ENCODE data around the gene CRB2.

Gene CRB2

DNA sequence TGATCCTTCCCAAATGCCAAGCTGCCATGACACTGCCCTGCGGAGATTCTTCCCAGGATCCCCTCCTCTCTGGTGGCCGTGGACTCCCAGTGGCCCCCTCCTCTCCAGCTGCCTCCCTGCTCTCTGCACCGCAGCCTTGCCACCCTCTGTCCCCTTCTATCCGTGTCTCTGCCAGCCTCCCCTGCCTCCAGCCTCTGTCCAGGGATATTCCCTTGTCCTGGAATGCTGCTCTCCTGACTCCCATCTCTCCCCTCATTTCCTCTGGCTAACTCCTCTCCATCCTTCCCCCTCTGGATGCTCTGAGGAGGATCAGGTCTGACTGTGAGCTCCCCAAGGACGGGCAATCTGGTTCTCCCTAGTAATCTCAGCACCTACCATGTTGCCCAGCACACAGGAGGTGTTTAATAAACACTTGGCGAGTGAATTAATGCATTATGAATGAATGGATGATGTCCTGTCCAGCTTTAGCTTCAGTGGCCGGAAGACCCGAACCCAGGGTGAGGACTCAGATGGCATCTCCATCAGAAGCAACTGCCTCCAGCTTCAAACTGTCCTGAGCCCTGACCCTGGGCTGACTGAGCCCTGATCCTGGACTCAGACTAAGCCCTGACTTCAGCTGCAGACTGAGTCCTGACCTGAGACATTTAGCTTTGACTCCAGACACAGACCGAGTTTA, 7.5 kb upstream of the CRB2 start:
- no peak for DNase-seq

DNA sequence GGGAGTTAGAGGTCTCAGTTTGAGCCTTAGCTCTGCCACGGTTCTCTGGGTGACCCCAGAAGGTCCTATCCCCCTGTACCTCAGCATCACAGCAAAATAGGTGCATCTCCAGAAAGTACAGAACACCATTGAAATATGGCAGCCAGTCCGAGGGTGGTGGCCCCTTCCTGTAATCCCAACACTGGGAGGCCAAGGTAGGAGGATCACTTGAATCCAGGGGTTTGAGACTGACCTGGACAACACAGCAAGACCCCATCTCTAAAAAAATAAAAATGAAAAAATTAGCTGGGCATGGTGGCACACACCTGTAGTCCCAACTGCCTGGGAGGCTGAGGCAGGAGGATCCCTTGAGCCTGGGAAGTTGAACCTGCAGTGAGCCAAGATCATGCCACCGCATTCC, 7.0 kb upstream of the CRB2 start:
- DNase-seq = no peak

DNA sequence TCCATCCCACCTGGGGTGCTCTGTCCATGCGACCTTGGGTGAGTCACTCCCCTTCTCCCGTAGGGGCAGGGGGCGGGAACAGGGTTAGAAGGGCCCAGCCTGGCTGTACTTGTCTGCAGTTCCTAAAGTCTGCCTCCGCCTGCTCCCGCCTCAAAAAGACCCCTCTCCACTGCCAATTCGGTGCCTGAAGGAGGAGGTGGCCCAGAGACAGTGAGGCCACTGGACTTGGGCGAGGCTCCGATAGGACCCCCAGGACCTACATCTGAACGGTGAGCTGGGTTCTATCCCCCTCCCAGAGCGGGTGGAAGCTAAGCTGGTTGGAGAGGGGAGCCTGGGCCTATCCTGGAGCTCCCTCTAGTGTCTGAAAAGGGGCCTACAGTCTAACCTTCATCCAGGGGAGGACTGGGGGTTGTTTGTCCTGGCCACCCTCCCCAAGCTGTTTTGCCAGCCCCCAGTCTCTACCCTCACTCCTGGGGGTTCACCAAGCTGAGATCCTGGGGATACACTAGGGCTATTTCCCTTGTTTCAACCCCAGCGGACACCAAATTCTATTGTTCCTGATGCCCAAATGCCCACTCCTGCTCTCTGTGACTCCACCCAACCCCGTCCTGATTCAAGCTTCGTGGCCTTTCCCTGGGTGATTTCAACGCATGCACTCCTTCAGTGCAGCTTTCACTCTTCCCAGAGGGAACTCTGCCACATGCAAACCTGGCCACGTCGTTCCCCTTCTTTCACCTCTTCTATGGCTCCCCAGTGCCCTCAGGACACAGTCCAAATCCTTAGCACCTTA, 6.1 kb upstream of the CRB2 start:
- peak; percentile 62 for DNase-seq

DNA sequence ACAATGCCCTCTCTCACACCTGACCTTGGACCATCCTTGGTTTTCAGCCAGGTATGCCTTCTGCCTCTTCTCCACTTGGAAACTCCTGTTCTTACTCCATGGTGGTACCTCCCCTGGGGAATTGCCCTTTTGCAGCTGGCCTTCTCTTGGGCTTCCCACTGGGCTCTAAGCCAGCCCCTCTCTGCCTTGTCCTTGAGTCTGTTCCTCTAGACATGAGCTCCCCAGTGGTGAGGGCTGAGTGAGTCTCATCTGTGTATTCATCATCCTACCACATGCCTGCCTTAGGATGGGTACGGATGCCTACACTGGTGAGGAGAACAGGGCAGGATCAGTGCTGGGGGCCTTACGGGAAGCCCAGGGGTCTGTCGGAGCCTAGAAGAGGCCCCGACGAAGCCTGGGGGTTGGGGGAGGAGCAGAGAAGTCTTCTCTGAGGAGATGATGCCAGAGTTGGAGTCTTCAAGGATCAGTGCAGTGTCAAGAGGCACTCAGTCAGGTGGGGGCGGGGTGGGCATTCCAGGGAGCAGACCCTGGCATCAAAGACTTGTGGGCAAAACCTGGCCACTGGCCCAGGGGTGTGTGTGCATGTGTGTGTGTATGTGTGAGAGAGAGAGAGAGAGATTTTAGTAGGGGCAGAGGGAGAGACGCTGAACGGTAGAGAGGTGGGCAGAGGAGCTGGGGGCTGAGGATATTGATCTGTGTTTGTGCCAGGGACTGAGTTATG, 5.2 kb upstream of the CRB2 start:
- DNase-seq = no peak

DNA sequence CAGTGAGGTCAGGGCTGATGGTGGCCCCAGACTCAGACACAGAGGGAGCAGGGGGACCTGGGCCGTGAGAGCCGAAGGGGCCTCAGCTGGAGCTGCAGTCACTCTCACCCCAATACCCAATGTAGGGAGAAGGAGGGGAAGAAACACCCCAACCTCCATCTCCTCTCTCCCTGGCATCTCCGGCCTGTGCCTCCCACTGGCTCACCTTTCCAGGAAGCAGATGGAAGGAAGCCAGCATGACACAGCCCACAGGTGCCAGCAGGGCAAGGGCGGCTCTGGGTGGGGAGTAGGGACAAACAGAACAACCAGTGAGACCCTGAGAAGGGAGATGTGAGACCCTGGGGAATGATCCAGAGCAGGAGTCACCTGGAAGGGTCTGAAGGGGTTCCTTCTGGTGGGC, 3.0 kb upstream of the CRB2 start:
- no peak for DNase-seq

DNA sequence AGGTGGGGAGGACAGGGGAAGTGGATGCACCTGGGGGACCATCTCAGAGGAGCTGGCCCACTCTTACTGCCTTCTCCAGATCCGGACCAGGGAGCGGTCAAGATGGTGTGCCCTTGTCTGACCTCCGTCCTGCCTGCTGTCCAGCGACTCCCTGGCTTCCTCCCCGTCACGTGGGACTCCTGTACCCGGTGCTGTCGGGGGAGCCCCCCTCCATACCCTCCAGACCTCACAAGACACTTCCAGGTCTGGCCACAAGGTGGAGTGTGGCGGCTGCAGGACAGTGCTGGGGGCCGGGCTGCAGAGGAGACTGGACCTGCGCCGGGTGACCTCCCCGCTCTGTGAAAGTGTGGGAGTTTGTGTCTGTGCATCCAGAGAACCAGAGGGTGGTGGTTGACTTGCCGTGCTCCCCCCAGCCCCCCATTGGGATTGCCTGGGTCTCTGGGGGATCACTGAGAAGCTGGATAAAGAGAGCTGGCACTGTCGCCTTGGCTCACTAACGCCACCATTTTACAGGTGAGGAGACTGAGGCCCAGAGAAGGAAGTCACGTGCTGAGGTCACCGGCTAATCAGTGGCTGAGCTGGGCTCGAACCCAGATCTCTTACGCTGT, 1.9 kb upstream of the CRB2 start:
- DNase-seq = peak; percentile 60

DNA sequence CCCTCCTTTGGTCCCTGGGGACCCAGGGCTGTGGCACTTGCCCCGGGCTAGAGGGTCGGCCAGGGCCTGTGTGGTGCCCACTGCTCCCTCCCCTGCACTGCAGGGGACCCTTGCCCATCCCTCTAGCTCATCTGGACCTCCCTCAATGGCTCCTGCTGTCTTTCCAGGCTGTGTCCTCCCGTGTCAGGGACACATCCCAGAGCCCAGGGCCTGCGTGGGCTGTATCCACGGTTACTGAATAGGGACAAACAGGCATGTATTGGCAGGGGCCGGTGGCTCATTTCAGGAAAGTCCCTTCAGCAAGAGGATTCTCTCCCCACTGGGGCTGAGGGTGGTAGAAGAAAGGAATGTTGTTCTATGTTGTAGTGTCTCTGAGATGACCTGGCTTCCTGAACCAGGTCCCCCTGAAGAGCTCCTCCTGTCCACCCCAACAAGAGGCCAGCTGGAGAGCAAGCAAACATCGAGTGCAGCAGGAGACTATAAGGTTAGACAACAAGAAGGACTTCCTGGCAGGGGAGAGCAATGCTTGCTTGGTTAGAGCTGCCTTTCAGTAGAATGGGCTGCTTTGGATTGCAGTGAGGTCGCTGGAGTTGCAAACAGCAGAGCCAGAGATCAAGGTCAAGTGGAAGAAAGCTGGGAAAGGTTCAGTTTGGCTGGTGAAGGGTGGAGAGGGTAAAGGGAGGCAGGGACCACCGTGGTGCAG, 1.0 kb upstream of the CRB2 start:
- DNase-seq = no peak

DNA sequence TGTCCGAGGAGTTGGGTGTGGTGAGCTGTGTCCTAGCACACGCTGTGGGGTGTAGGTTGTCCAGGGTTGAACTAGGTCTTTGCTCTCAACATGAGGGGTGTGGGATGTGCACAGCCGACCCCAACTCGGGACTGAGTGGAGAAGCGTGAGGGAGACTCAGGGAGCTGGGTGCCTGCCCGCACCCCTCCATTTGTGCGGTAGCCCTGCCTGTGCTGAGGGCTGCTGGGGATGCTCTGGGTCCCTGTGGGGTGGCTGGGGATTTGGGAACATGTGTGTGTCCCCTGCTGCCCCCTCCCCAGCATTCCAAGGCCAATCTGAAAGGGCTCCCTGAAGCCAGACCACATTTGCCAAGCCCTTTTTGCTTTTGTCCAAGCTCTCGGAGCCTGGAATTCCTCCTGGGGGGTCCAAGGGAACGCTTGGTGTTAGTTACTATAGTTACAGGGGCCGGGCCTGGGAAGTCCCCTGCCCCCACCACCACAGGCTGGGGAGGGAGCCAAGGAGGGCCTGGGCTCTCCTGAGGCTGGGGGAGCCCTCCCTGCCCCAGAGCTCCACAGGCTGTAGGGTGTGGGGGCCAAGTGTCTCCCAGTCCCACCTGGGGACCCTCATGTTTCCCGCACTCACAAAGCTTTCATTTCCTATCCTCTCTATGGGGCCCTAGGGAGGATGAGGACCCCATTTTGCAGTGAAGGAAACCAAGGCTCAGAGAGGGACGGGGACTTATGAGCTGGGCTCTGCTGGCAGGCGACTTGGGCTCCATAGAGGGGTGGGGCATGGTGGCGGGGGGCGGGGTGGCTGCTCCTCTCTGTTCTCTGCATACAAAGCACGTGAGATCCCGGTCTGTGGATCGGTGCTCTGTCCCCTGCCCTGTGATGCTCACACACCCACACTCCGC, 1.1 kb downstream of the CRB2 start:
- DNase-seq = no peak

DNA sequence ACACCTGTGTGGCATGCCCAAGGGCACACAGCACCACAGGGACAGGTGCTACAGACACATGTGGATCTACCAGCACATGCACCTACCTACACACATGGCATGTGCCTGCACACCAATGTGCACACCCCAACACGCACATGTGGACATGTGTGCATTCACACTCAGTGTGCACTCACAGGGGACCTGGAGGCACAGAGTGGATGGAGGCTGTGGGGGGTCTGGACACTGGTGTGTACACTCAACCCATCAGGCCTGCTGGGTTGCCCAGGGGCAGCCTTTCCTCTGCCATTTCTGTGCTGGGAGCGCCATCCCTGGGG, 1.7 kb downstream of the CRB2 start:
- no peak for DNase-seq

DNA sequence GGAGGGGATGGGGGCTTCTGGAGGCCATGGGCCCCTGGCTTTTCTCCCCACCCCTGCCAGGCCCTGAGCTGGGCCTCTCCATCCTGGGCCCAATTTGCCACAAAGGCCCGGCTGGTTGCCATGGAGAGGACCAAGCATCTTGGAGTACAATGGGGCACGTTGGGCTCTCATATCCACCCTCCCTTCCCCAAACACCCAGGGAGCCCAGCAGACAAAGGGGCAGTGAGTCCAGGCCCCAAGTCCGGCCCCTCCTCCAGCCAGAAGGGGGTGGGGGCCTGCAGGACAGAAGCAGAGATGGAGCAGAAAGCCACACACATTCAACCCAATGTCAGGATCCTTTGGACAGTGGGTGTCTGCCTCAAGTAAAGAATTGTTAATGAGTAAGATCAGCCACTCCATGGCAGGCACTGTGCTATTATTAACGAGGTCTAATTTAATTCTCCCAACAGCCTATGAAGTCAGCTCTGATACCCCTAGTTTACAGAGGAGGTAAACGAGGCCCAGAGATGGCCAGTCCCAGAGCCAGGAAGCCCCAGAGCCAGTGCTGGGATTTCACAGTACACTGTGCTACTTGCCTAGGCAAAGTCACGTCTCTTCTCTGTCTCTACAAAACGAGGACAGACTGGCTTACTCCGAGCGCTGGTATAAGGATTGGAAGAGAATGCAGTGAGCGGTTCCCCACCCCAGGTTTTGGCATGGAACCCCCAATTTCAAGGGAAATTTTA, 2.3 kb downstream of the CRB2 start:
- no peak for DNase-seq

DNA sequence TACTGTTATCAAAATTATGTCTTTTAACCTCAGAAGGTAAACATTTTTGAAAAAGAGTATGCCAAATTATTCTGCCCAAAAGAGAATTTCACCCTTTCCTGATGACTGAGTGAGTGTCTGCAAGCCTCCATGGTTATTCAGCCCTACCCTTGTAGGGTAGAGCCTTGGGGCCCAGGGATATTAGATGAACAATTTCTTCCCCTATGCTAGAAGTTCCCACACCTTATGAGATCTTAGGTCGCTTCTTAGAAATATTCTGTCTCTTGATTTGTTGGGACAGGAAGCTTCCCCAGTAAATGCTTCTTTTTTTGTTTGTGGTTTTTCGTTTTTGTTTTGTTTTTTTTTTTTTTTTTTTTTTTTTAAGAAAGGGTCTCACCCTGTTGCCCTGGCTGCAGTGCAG, 3.1 kb downstream of the CRB2 start:
- no peak for DNase-seq

DNA sequence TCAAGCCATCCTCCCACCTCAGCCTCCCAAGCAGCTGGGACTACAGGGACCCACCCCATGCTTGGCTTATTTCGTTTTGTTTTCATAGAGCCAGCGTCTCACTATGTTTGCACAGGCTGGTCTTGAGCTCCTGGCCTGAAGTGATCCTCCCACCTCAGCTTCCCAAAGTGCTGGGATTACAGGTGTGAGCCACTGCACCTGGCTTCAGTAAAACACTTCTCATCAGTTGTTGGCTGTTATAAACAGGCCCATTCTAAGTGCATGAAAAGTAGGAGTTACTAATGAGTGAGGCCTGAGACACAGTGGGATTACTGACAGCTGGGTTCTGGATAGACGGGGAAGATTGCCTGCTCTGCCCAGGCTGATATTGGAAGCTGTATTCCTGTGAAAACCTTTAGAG, 3.5 kb downstream of the CRB2 start:
- no peak for DNase-seq

DNA sequence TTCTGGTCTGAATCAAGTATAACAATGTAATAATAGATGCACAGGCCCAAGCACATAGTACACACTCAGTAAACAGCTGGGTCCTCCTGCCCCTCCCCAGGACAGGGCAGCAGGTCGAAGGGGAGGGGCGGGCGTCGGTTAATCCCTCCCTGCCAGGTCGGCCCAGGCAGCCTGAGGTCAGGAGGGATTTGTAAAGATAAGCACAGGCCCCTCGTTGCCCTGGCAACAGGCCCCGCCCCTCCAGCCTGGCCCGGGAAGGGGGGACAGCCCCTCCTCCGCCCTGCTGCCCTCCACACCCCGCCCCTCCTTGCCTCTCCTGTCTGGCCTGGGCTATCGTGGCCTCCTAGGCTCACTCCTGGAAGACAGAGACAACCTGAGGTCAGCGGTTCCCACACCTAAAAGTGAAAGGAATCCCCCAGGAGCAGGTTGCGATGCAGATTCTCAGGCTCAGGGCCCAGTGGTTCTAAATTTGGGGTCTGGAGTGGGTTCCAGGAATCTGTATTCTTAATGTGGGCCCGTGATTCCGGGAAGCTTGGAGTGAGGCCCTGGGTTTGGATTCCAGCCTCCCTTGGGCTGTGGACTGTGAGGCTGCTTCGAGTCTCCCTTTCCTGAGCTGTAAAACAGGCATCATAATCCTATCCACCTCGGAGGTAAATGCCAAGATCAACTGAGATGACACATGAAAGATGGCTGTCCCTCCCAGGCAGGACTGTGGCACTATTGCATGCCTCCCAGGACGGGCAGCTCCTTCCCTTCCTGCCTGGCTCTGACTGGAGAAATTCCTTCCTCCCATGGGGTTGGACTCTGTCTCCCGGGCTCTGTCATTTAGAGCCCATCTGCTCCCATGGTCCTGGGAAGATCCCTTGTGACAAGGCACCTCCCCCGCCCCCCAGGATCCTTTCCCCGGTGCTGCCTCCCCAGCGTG, 4.4 kb downstream of the CRB2 start:
- peak; percentile 17 for DNase-seq

DNA sequence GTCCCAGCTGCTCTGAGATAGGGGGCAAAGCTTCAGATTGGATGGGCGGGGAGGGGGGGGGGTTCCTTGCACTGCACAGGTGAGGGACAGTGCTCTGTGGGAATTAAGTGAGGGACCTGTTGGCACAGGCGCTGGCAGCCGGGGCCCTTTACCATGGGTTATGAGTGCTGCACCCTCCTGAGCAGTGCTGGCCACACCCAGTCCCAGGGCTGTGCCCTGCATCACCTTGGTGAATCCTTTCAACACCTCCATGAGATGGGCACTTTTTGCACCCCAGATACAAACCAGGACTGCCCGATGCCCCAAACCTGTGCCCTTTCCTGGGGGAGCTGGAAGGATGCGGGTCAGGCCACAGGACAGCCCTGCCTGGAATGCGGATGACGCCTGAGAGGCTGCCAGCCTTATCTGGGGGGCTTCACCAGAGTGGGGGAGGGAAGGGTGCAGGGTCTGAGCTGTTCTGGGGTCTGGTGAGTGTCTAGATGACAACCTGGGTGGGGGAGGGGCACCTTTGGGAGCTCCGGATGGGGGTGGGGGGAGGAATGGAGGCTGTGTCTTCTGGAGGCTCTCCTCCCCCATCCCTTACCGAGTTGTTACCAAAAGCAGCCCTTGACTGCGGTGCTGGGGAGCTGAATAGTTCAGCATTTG, 5.2 kb downstream of the CRB2 start:
- no peak for DNase-seq

DNA sequence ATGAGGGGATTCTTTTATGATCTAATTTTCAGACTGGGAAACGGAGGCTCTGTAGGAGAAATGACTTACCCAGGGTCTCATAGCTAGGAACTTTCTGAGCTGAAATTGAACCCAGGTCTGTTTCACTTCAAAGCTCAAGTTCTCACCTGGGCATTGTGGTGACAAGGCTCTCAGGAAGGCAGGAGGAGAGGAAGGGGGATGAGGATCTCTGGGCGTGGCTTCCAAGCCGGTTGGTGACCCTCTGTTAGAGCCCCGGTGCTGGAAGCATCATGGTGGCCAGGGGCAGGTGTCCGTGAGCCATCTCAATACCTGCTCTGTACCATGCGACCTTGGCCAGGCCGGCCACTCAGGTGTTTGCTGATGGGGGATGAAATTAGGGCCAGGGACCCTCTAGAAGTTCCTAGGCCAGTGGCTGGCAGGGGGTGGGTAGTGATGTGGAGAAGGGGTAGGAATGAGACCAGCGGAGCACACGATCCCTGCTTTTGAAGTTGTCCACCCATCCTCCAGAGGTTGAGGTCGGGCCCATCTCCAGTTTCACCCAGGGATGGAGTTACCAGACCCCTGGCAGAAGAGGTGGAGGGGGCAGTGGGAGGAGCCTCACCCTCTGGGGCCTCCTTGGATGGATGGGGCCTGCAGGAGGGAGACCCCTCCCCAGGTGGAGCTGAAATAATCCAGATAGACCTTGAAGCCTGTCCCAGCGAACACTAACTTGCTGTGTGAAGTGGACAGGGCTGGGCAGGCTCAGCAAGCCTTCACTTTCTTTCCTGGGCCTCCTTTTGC, 5.9 kb downstream of the CRB2 start:
- DNase-seq = no peak

DNA sequence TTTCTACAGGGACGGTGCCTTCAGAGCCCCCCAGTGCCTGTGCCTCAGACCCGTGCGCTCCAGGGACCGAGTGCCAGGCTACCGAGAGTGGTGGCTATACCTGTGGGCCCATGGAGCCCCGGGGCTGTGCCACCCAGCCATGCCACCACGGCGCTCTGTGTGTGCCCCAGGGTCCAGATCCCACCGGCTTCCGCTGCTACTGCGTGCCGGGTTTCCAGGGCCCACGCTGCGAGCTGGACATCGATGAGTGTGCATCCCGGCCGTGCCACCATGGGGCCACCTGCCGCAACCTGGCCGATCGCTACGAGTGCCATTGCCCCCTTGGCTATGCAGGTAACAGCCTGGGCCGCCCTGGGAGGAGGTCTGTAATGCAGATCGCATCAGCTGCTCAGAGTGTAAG, 6.9 kb downstream of the CRB2 start:
- DNase-seq = no peak

DNA sequence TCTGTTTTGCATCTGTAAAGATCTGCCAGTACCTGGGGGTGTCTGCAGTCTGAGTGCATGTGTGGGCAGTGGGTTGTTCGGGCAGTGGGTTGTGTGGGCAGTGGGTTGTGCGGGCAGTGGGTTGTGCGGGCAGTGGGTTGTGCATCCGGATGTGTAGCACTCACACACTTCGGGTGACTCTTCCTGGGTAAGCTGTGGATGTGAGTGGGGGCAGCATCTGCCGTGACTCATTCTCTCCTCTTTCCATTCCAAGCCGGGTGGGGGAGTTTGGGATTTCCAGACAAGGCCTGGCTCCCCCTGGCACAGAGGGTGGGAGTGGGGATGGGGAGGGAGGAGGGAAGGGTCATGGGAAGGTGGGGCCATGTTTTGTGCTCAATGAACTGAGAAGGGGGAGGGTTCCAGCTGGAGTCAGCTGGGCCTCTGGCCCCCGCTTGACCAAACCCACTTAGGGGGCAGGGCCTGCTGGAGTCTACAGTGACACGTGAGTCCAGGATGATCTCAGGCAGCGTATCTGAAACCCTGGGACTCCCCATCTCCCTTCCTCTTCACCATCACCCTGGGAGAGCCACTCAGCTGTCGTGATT, 8.3 kb downstream of the CRB2 start:
- no peak for DNase-seq

DNA sequence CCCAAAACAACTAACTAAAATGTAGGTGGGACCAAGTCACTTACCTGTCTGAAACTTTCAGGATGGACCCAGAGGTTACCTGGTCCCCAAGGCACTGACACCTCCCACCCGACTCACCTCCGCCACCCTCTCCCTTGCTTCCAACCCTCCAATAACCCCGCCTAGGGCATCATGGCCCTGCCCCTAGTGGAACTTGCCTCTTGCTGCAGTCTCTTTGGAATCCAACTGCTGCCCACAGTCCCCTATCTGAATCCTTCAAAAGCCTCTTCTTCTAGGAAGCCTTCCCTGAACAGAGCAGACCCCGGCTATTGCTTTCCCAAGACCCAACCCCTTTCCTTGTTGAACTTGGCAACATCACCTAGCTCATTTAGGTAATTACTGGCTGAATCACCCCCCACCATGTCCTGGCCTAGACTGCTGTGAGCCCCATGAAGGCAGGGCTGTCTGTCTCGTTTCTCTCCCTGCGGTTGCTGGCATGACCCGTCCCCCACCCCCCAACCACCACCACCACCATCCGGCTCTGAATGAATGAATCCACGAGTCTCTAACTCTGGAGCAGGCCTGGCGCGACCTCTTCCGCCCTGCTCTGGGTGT, 9.4 kb downstream of the CRB2 start:
- DNase-seq = no peak
